ENCODE measurements around the gene LDB2. TPM values are rescaled to one million over a fixed set of nuclear protein-coding genes. Genes with fewer than 3 reads are reported as not detected.

LDB2 gene
- polyA plus RNA-seq, 12 donors: 33.0 to 86.4 (median 49.0) TPM; not detected in 1

- DNase-seq: no peak
Measured at GRCh38 chr4:16844816-16845586, 53.4 kb downstream of the LDB2 start.

- DNase-seq: peak; percentile 63
Measured at GRCh38 chr4:16843831-16844508, 54.5 kb downstream of the LDB2 start.

- no peak for DNase-seq
Measured at GRCh38 chr4:16838226-16838875, 60.1 kb downstream of the LDB2 start.

- no peak for DNase-seq
Measured at GRCh38 chr4:16837475-16837874, 61.0 kb downstream of the LDB2 start.

GRCh38 chr4:16836324-16836723 lies 62.1 kb downstream of the LDB2 start:
- DNase-seq: no peak

GRCh38 chr4:16835597-16836247 lies 62.7 kb downstream of the LDB2 start:
- DNase-seq: no peak

GRCh38 chr4:16834814-16835213 lies 63.6 kb downstream of the LDB2 start:
- DNase-seq: no peak

- no peak for DNase-seq
Measured at GRCh38 chr4:16833722-16834121, 64.7 kb downstream of the LDB2 start.

- no peak for DNase-seq
Measured at GRCh38 chr4:16830081-16830480, 68.4 kb downstream of the LDB2 start.

GRCh38 chr4:16827794-16828724 lies 70.4 kb downstream of the LDB2 start:
- no peak for DNase-seq

- DNase-seq: no peak
Measured at GRCh38 chr4:16827045-16827444, 71.4 kb downstream of the LDB2 start.

- no peak for DNase-seq
Measured at GRCh38 chr4:16826406-16826910, 72.0 kb downstream of the LDB2 start.

- no peak for DNase-seq
Measured at GRCh38 chr4:16824278-16824806, 74.1 kb downstream of the LDB2 start.

GRCh38 chr4:16820329-16820728 lies 78.1 kb downstream of the LDB2 start:
- no peak for DNase-seq

GRCh38 chr4:16819652-16820051 lies 78.8 kb downstream of the LDB2 start:
- DNase-seq: no peak

GRCh38 chr4:16818005-16818404 lies 80.4 kb downstream of the LDB2 start:
- no peak for DNase-seq

- no peak for DNase-seq
Measured at GRCh38 chr4:16817286-16817685, 81.2 kb downstream of the LDB2 start.

- no peak for DNase-seq
Measured at GRCh38 chr4:16814361-16814760, 84.1 kb downstream of the LDB2 start.

GRCh38 chr4:16812041-16812440 lies 86.4 kb downstream of the LDB2 start:
- DNase-seq: no peak

- no peak for DNase-seq
Measured at GRCh38 chr4:16809943-16810342, 88.5 kb downstream of the LDB2 start.

- no peak for DNase-seq
Measured at GRCh38 chr4:16809064-16809463, 89.4 kb downstream of the LDB2 start.
